PC-9 (cell line): Measurements from ENCODE around the gene GABRG3. TPM values are rescaled to one million over a fixed set of nuclear protein-coding genes. Genes with fewer than 3 reads are reported as not detected.

Experiments used
- BruUV-seq: library from RNA; stranded (reverse); fragments of 400-500 nt; replicated peaks from 2 replicates; lab custom pipeline; 2021; lab: Mats Ljungman, UMichigan
- CTCF ChIA-PET: fragments of 300-600 bp; sonication (Branson Sonifier 250); formaldehyde crosslinking; loops from one replicate; lab custom pipeline; 2022; ENCODE audit warnings: antibody characterized with exemption; lab: Charles Lee
- POLR2A ChIA-PET: fragments of 300-600 bp; sonication (Branson Sonifier 250); formaldehyde crosslinking; loops from one replicate; lab custom pipeline; 2022; ENCODE audit warnings: antibody characterized with exemption; ENCODE audit not compliant: unreplicated experiment; lab: Charles Lee
- DNase-seq, 2 experiments: peaks; one replicate each; pipeline versions ENCODE4 v3.0.0 to v3.0.0-alpha.2; 2015 to 2022; ENCODE audit warnings: mixed read lengths in 1 of 2
- H2AFZ ChIP-seq: fragments of 200-600 bp; sonication (generic); 2 replicates; pipeline ENCODE4 v1.8.1; 2017; ENCODE audit warnings: antibody characterized with exemption
- H3F3A ChIP-seq: fragments of 200-600 bp; sonication (generic); 2 replicates; pipeline ENCODE4 v1.8.1; 2017; ENCODE audit warnings: antibody characterized with exemption, mild to moderate bottlenecking, low read depth; ENCODE audit not compliant: insufficient read depth
- H3K27ac ChIP-seq: fragments of 200-600 bp; sonication (generic); 2 replicates; pipeline ENCODE4 v1.6.1; 2016; ENCODE audit warnings: mixed run types
- H3K27me3 ChIP-seq: fragments of 200-600 bp; sonication (generic); 2 replicates; pipeline ENCODE4 v1.6.1; 2016; ENCODE audit warnings: low read depth, mixed run types; ENCODE audit not compliant: insufficient read depth
- H3K36me3 ChIP-seq: fragments of 200-600 bp; sonication (generic); 2 replicates; pipeline ENCODE4 v1.6.1; 2016; ENCODE audit warnings: low read depth, mixed run types
- H3K4me1 ChIP-seq: fragments of 200-600 bp; sonication (generic); replicated peaks from 2 replicates; pipeline ENCODE4 v1.6.1; 2016; ENCODE audit warnings: mixed run types; ENCODE audit not compliant: insufficient read depth
- H3K4me2 ChIP-seq: fragments of 200-600 bp; sonication (generic); 2 replicates; pipeline ENCODE4 v1.6.1; 2017; ENCODE audit warnings: mixed run types
- H3K4me3 ChIP-seq: fragments of 200-600 bp; sonication (generic); 2 replicates; pipeline ENCODE4 v1.6.1; 2016; ENCODE audit warnings: mixed run types
- H3K79me2 ChIP-seq: fragments of 200-600 bp; sonication (generic); 2 replicates; pipeline ENCODE4 v1.6.1; 2017; ENCODE audit warnings: low read depth, mixed run types
- H3K9me2 ChIP-seq: fragments of 200-600 bp; sonication (generic); 2 replicates; pipeline ENCODE4 v1.8.1; 2017; ENCODE audit warnings: mild to moderate bottlenecking; ENCODE audit not compliant: insufficient read depth
- H3K9me3 ChIP-seq: fragments of 200-600 bp; sonication (generic); 2 replicates; pipeline ENCODE4 v1.8.1; 2016; ENCODE audit warnings: low read depth; ENCODE audit not compliant: insufficient read depth
- H4K20me1 ChIP-seq: fragments of 200-600 bp; sonication (generic); 2 replicates; pipeline ENCODE4 v1.8.1; 2017; ENCODE audit not compliant: insufficient read depth
- CTCF ChIP-seq: fragments of 200-600 bp; sonication (generic); conservative IDR thresholded peaks from 2 replicates; pipeline ENCODE4 v1.6.1; 2017; ENCODE audit warnings: mixed run types, antibody characterized with exemption, mild to moderate bottlenecking, moderate library complexity
- EZH2 ChIP-seq: fragments of 200-600 bp; sonication (generic); IDR thresholded peaks from 2 replicates; pipeline ENCODE4 v1.8.0; 2017; ENCODE audit warnings: antibody characterized with exemption, low read depth
- intact Hi-C: fragments of 100-400 bp; cut with micrococcal nuclease; formaldehyde crosslinking; loops from one replicate; pipeline ENCODE4 v1.10.0; 2022; ENCODE audit not compliant: unreplicated experiment
- total RNA-seq: library from RNA; stranded (reverse); gene quantifications from 2 replicates; pipeline ENCODE4 v1.2.3, GENCODE V29; 2021

Gene GABRG3
- total RNA-seq, 1 experiment from 2014 or later: not detected

DNA sequence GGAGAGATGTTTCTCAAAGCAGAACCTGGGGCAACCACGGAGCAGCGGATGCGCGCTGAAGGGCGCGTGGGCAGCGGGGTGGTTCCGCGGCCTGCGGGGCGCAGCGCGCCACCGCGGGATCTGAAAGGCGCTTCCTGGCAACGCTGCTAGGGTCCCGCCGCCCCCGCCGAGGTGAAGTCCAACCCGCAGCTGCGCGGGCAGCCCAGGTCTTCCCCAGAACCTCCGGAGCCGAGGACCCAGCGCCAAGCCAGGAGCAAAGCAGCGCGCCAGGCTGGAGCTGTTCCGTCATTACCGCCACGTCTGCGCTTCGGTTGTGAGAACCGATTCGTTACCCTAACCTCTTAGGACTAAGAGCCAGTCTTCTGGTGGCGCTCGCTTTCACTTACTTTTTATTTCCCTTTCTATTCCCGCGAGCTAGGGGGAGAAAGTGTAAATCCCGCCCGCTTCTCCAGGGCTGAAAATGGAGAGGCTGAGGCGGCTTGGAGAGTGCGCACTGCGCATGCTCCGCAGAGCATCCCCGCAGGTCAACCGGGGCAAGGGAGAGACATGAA is 3.2 kb upstream of the GABRG3 start:
- Histone ChIP-seq H3K79me2 (no peaks in the 10 kb centered on the region), H3K36me3 (no peaks in the 10 kb centered on the region), H3K4me1 (no peaks in the 10 kb centered on the region), H4K20me1 (no peaks in the 10 kb centered on the region), H3K4me2 (no peak overlapping the region), H3F3A (no peaks in the 10 kb centered on the region), H3K9me2 (no peaks in the 10 kb centered on the region), H2AFZ (no peak overlapping the region), H3K27me3 (no peaks in the 10 kb centered on the region), H3K4me3 (no peak overlapping the region), H3K27ac (no peak overlapping the region), H3K9me3 (no peaks in the 10 kb centered on the region)
- intact Hi-C loops: no loop called here
- CTCF ChIA-PET: no interaction called here
- no peak for DNase-seq
- POLR2A ChIA-PET: no interaction called here
- no TSS peak for BruUV-seq
- no peak for TF ChIP-seq EZH2
- no peak for TF ChIP-seq CTCF

- ChIA-PET POLR2A (no interaction called here), CTCF (no interaction called here)
- Histone ChIP-seq H2AFZ (no peak overlapping the region), H3K9me2 (no peaks in the 10 kb centered on the region), H3K79me2 (no peaks in the 10 kb centered on the region), H3K9me3 (no peaks in the 10 kb centered on the region), H3K4me1 (no peaks in the 10 kb centered on the region), H3K27me3 (no peaks in the 10 kb centered on the region), H4K20me1 (no peaks in the 10 kb centered on the region), H3K4me2 (no peak overlapping the region), H3K4me3 (no peak overlapping the region), H3F3A (no peaks in the 10 kb centered on the region), H3K36me3 (no peaks in the 10 kb centered on the region), H3K27ac (no peak overlapping the region)
- TF ChIP-seq EZH2: no peak
- TF ChIP-seq CTCF: no peak
- DNase-seq: no peak
- intact Hi-C loops: no loop called here
- no TSS peak for BruUV-seq
These were observed 2.2 kb upstream of the GABRG3 start for GRCh38 chr15:26968806-26969205.

DNA sequence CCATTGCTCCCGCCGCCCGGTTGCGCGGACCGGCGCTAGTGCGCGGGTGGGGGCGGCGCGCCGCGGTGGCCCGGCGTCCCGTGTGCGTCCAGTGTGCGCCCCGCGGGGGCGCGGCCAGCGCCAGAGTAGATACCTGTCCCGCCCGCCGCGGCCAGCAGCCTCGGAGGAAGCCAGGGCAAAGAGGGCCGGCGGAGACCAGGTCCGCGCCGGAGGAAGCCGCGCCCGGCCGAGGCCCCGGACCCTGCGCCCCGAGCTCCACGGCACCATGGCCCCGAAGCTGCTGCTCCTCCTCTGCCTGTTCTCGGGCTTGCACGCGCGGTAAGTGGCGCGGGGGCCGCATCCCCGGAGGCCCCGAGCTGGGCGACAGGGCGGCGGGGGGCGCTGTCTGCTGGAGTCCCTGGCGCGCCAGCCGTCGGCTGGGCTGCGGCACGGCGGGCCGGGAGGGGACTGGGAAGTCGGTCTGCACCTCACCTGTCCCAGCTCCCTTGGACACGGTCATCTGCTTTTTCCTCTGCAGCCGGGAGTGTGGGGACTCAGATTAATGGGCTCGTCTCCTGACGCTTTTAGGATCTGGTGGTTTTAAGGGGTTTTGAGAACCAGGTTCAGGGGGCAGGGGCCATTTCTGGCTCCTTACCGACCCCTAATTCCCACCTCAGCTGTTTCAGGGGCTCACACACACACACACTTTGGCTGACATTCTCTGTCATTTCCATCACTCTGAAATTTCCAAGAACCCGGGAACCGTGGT is 464 bp downstream of the GABRG3 start:
- no peak for TF ChIP-seq CTCF
- TF ChIP-seq EZH2: no peak
- Histone ChIP-seq H3K36me3 (no peaks in the 10 kb centered on the region), H3K27ac (no peak overlapping the region), H4K20me1 (no peaks in the 10 kb centered on the region), H3K4me2 (no peak overlapping the region), H3K4me1 (no peaks in the 10 kb centered on the region), H2AFZ (no peak overlapping the region), H3K9me2 (no peaks in the 10 kb centered on the region), H3K27me3 (no peaks in the 10 kb centered on the region), H3K79me2 (no peaks in the 10 kb centered on the region), H3K9me3 (no peaks in the 10 kb centered on the region), H3F3A (no peaks in the 10 kb centered on the region), H3K4me3 (no peak overlapping the region)
- intact Hi-C loops: no loop called here
- ChIA-PET CTCF (no interaction called here), POLR2A (no interaction called here)
- no peak for DNase-seq
- no TSS peak for BruUV-seq
